GM23338 (cell line): ENCODE results near the gene NUSAP1.

ENCODE experiments used
- CTCF ChIP-seq, 2 experiments: fragments of 200-600 bp in 1 of 2; sonication (generic) in 1 of 2; conservative IDR thresholded peaks; 2 replicates each; pipeline versions ENCODE4 v1.5.1 to v1.6.1; 2016 to 2017; ENCODE audit warnings: antibody characterized with exemption in 2 of 2, low read depth in 2 of 2, mild to moderate bottlenecking in 2 of 2, moderate library complexity in 1 of 2
- EZH2 ChIP-seq: fragments of 200-600 bp; sonication (generic); IDR thresholded peaks from one replicate; pipeline ENCODE4 v1.8.0; 2017; ENCODE audit warnings: antibody characterized with exemption, mild to moderate bottlenecking, low read depth; ENCODE audit not compliant: unreplicated experiment
- ZNF462 ChIP-seq: fragments of 250-450 bp; sonication (Bioruptor Pico); IDR thresholded peaks from 2 replicates; pipeline ENCODE4 v1.5.0; 2020; ENCODE audit warnings: mild to moderate bottlenecking, moderate library complexity

GRCh38 chr15:41307679-41308078 is 25.0 kb upstream of the NUSAP1 start:
- TF ChIP-seq CTCF (conservative IDR thresholded peaks at IDR 0.05; ENCODE audit: low read depth in 2 of 2) (no peak), ZNF462 (no peak), EZH2 (no peak)
